Measurements from ENCODE around the gene QSER1. TPM values are rescaled to one million over a fixed set of nuclear protein-coding genes. Genes with fewer than 3 reads are reported as not detected.

Gene QSER1
- polyA plus RNA-seq, 1 experiment, result 16.4 TPM

GRCh38 chr11:32916361-32916760 lies 23.8 kb downstream of the QSER1 start:
- TF ChIP-seq CTCF (IDR thresholded peaks at IDR 0.05; ENCODE audit: low read depth, low read length), result no peak
- ChIA-PET CTCF (no interaction called here), POLR2A (no interaction called here)
- Histone ChIP-seq H3K4me3 (ENCODE audit: low read depth, low read length) (no peak overlapping the region), H3K9me3 (ENCODE audit: control insufficient read depth, insufficient read depth, low read length) (no peaks in the 10 kb centered on the region), H3K27me3 (ENCODE audit: control insufficient read depth, insufficient read depth, low read length) (no peaks in the 10 kb centered on the region), H3K27ac (ENCODE audit: low read depth, low read length) (no peak overlapping the region)
- DNase-seq (ENCODE audit: low read depth, low spot score), result no peak

GRCh38 chr11:32916994-32917393 lies 24.4 kb downstream of the QSER1 start:
- CTCF ChIA-PET, result interaction anchor here (0.7 kb wide), 1 partner anchor 149 kb away, joined by 3 read pairs; no protein-coding TSS in a partner anchor

GRCh38 chr11:32918427-32918826 lies 25.8 kb downstream of the QSER1 start:
- no peak overlapping the region for H3K4me3 ChIP-seq (ENCODE audit: low read depth, low read length)
- no peak overlapping the region for H3K27ac ChIP-seq (ENCODE audit: low read depth, low read length)
- no peaks in the 10 kb centered on the region for H3K9me3 ChIP-seq (ENCODE audit: control insufficient read depth, insufficient read depth, low read length)
- no peak for TF ChIP-seq CTCF (IDR thresholded peaks at IDR 0.05; ENCODE audit: low read depth, low read length)
- no peak for DNase-seq (ENCODE audit: low read depth, low spot score)
- ChIA-PET POLR2A (no interaction called here), CTCF (no interaction called here)
- H3K27me3 ChIP-seq (ENCODE audit: control insufficient read depth, insufficient read depth, low read length), result no peaks in the 10 kb centered on the region

More at GRCh38 chr11:32916994-32917393, 24.4 kb downstream of the QSER1 start:
- Histone ChIP-seq H3K27me3 (ENCODE audit: control insufficient read depth, insufficient read depth, low read length) (no peaks in the 10 kb centered on the region), H3K27ac (ENCODE audit: low read depth, low read length) (no peak overlapping the region), H3K9me3 (ENCODE audit: control insufficient read depth, insufficient read depth, low read length) (no peaks in the 10 kb centered on the region), H3K4me3 (ENCODE audit: low read depth, low read length) (no peak overlapping the region)
- TF ChIP-seq CTCF (IDR thresholded peaks at IDR 0.05; ENCODE audit: low read depth, low read length), result no peak
- no peak for DNase-seq (ENCODE audit: low read depth, low spot score)
- POLR2A ChIA-PET, result no interaction called here

- H3K9me3 ChIP-seq (ENCODE audit: control insufficient read depth, insufficient read depth, low read length), result no peaks in the 10 kb centered on the region
- H3K27me3 ChIP-seq (ENCODE audit: control insufficient read depth, insufficient read depth, low read length), result no peaks in the 10 kb centered on the region
- no peak for DNase-seq (ENCODE audit: low read depth, low spot score)
- POLR2A ChIA-PET, result no interaction called here
- H3K4me3 ChIP-seq (ENCODE audit: low read depth, low read length), result no peak overlapping the region
- TF ChIP-seq CTCF (IDR thresholded peaks at IDR 0.05; ENCODE audit: low read depth, low read length), result no peak
- H3K27ac ChIP-seq (ENCODE audit: low read depth, low read length), result no peak overlapping the region
- CTCF ChIA-PET, result no interaction called here
These were observed 26.7 kb downstream of the QSER1 start for GRCh38 chr11:32919338-32919737.

GRCh38 chr11:32920570-32920969 lies 28.0 kb downstream of the QSER1 start:
- H3K27me3 ChIP-seq (ENCODE audit: control insufficient read depth, insufficient read depth, low read length), result no peaks in the 10 kb centered on the region
- H3K9me3 ChIP-seq (ENCODE audit: control insufficient read depth, insufficient read depth, low read length), result no peaks in the 10 kb centered on the region
- no peak for DNase-seq (ENCODE audit: low read depth, low spot score)
- H3K4me3 ChIP-seq (ENCODE audit: low read depth, low read length), result no peak overlapping the region
- H3K27ac ChIP-seq (ENCODE audit: low read depth, low read length), result no peak overlapping the region
- POLR2A ChIA-PET, result no interaction called here
- CTCF ChIA-PET, result no interaction called here
- no peak for TF ChIP-seq CTCF (IDR thresholded peaks at IDR 0.05; ENCODE audit: low read depth, low read length)
